Panc1 (cell line): ENCODE data around the gene ENOX1.

Experiments used
- CTCF ChIP-seq: fragments of 450-650 bp; IDR thresholded peaks from 2 replicates; pipeline ENCODE4 v1.5.1; 2017; ENCODE audit warnings: mild to moderate bottlenecking
- REST ChIP-seq, 2 experiments: IDR thresholded peaks; 2 replicates each; pipeline ENCODE4 v1.6.1; 2011 to 2012; ENCODE audit warnings: low read depth in 2 of 2, control low read depth in 1 of 2, low read length in 1 of 2, mild to moderate bottlenecking in 1 of 2, moderate library complexity in 1 of 2; ENCODE audit not compliant: insufficient read depth in 1 of 2
- SIN3A ChIP-seq: IDR thresholded peaks from 2 replicates; pipeline ENCODE4 v1.6.1; 2012; ENCODE audit warnings: low read depth, mild to moderate bottlenecking, low read length, moderate library complexity, borderline replicate concordance; ENCODE audit not compliant: insufficient read depth

GRCh38 chr13:43245374-43245964, 541.3 kb downstream of the ENOX1 start:
- no peak for TF ChIP-seq CTCF
- TF ChIP-seq SIN3A = no peak
- no peak for TF ChIP-seq REST (IDR thresholded peaks at IDR 0.05; ENCODE audit: insufficient read depth in 1 of 2, low read depth in 2 of 2, low read length in 1 of 2)
